ENCODE data around the gene SELENOP. TPM values are rescaled to one million over a fixed set of nuclear protein-coding genes. Genes with fewer than 3 reads are reported as not detected.

The SELENOP gene
- total and polyA plus RNA-seq, 2 of the 8 experiments (the other 6 are each of a cell fraction or from before 2014, with no cell fraction given) = 5.5 to 19.4 TPM

DNA sequence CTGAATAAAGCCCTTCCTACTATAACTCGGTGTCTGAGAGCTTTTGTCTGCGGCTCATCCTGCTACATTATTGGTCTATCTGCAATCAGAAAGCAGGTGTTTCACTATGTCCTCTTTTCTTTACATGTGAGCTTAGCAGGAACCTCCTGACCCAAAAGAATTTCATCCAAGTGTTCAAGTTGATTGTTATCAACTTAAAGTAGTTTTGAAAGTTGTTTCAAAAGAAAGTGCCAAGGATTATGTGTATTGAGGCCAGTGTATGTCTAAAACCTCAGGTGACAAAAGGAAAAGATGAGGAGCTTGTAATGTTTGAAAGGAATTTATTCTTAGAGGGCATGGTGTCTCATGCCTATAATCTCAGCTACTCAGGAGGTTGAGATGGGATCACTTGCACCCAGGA, 8.1 kb upstream of the SELENOP start:
- DNase-seq (ENCODE audit: low read depth in 1 of 2, low spot score in 2 of 2) = no peak

More for the DNA sequence above, 8.1 kb upstream of the SELENOP start:
- H3K36me3 ChIP-seq (ENCODE audit: control insufficient read depth in 2 of 4, insufficient read depth in 4 of 4, low read length in 3 of 4) = no peaks in the 10 kb centered on the region
- H2AK5ac ChIP-seq (ENCODE audit: low read depth, low read length) = no peak overlapping the region
- H4K5ac ChIP-seq (ENCODE audit: insufficient read length, low read depth, low read length) = no peak overlapping the region
- H2BK5ac ChIP-seq (ENCODE audit: low read depth, low read length) = no peak overlapping the region
- H3K79me1 ChIP-seq (ENCODE audit: low read depth, low read length) = no peaks in the 10 kb centered on the region
- H3K27me3 ChIP-seq (replicated peaks in 1 of 4; ENCODE audit: control insufficient read depth in 3 of 4, extremely low read depth in 1 of 4, insufficient read depth in 3 of 4, low read length in 3 of 4) = no peaks in the 10 kb centered on the region
- no peak overlapping the region for H3K9ac ChIP-seq (replicated peaks in 1 of 4; ENCODE audit: extremely low read depth in 1 of 4, low read depth in 3 of 4, low read length in 3 of 4)
- no peak overlapping the region for H2AFZ ChIP-seq (ENCODE audit: low read length)
- no peak overlapping the region for H2BK12ac ChIP-seq (ENCODE audit: low read depth, low read length)
- no peaks in the 10 kb centered on the region for H3K79me2 ChIP-seq (ENCODE audit: control insufficient read depth in 1 of 2, insufficient read depth in 2 of 2, low read length in 2 of 2)
- H4K20me1 ChIP-seq (replicated peaks in 1 of 2; ENCODE audit: control insufficient read depth in 1 of 2, insufficient read depth in 2 of 2, low read length in 2 of 2) = no peaks in the 10 kb centered on the region
- H4K91ac ChIP-seq (replicated peaks; ENCODE audit: insufficient read length, low read length) = no peak overlapping the region
- no peak overlapping the region for H2BK20ac ChIP-seq (ENCODE audit: low read length)
- CTCF ChIA-PET (ENCODE audit: partially characterized antibody) = interaction anchor here (0.6 to 1.0 kb wide), 3 partner anchors 12 to 65 kb away, joined by 3 to 9 read pairs (median 3); no protein-coding TSS in a partner anchor
- H3K4me3 ChIP-seq (ENCODE audit: extremely low read depth in 1 of 4, insufficient read depth in 2 of 4, low read depth in 3 of 4, low read length in 4 of 4) = no peak overlapping the region
- H3K27ac ChIP-seq (ENCODE audit: low read depth, low read length) = no peak overlapping the region
- no peak overlapping the region for H2BK120ac ChIP-seq (replicated peaks; ENCODE audit: low read depth, low read length)
- H3K4ac ChIP-seq (replicated peaks; ENCODE audit: insufficient read length, low read depth, low read length) = no peak overlapping the region
- H2BK15ac ChIP-seq (ENCODE audit: low read length) = no peak overlapping the region
- TF ChIP-seq TAF7 (optimal IDR thresholded peaks at IDR 0.05; ENCODE audit: borderline replicate concordance, low read depth, low read length) (no peak), BACH1 (IDR thresholded peaks at IDR 0.05; ENCODE audit: low read length) (no peak), EGR1 (IDR thresholded peaks at IDR 0.05; ENCODE audit: borderline replicate concordance, low read depth, low read length) (no peak), YY1 (IDR thresholded peaks at IDR 0.05; ENCODE audit: low read depth, low read length) (no peak), MAFK (IDR thresholded peaks at IDR 0.05; ENCODE audit: low read depth, low read length) (no peak), JUND (IDR thresholded peaks at IDR 0.05; ENCODE audit: low read length) (no peak), ASH2L (IDR thresholded peaks at IDR 0.05; ENCODE audit: low read length) (no peak), CBX5 (IDR thresholded peaks at IDR 0.05; ENCODE audit: low read depth, low read length) (no peak), POU5F1 (IDR thresholded peaks at IDR 0.05; ENCODE audit: low read depth, low read length) (no peak), ZNF274 (IDR thresholded peaks at IDR 0.05; ENCODE audit: borderline replicate concordance, extremely low read depth, low read length) (no peak), NANOG (IDR thresholded peaks at IDR 0.05; ENCODE audit: insufficient read depth, low read depth, low read length, poor library complexity, severe bottlenecking) (no peak), HDAC6 (IDR thresholded peaks at IDR 0.05; ENCODE audit: low read depth, low read length) (no peak), POLR2A (IDR thresholded peaks at IDR 0.05; ENCODE audit: control extremely low read depth in 1 of 2, low read depth in 2 of 2, low read length in 2 of 2) (no peak)
- FAIRE-seq = no peak
- no peaks in the 10 kb centered on the region for H3K4me1 ChIP-seq (replicated peaks in 1 of 4; ENCODE audit: control insufficient read depth in 3 of 4, insufficient read depth in 4 of 4, low read length in 3 of 4)
- H3K9me3 ChIP-seq (ENCODE audit: insufficient read depth in 2 of 2, low read depth in 1 of 2, low read length in 1 of 2) = no peaks in the 10 kb centered on the region
- H3K56ac ChIP-seq (replicated peaks; ENCODE audit: insufficient read length, low read depth, low read length) = no peak overlapping the region
- WGBS, 2 experiments (ENCODE audit: extremely low coverage in 1 of 2, insufficient coverage in 1 of 2, insufficient read length in 1 of 2, insufficient replicate concordance in 2 of 2, low coverage in 1 of 2, low lambda C conversion rate in 2 of 2, missing lambda C conversion rate in 1 of 2) = 70% methylated on average over 2 of the region's 2 CpGs; no CpG with 5 or more reads in 1 of the 2 experiments
- no peak overlapping the region for H4K8ac ChIP-seq (ENCODE audit: extremely low read depth, insufficient read depth, low read length)
- no peak overlapping the region for H3K14ac ChIP-seq (ENCODE audit: insufficient read length)
- POLR2A ChIA-PET (ENCODE audit: partially characterized antibody) = interaction anchor here (1.3 kb wide), 1 partner anchor 9 kb away, joined by 4 read pairs; no protein-coding TSS in a partner anchor
- H3K23me2 ChIP-seq (ENCODE audit: low read depth, low read length) = no peaks in the 10 kb centered on the region
- H3K18ac ChIP-seq (ENCODE audit: extremely low read depth, low read length) = no peak overlapping the region
- H3K23ac ChIP-seq (ENCODE audit: insufficient read length) = no peak overlapping the region
- H3K4me2 ChIP-seq (ENCODE audit: insufficient read depth in 1 of 2, low read depth in 2 of 2, low read length in 2 of 2) = no peak overlapping the region
